ENCODE results near the gene ARID4B.
"Not testable (repeated sequence)": the region's sequence is repeated elsewhere in the genome, so short reads cannot be mapped to it uniquely, and the experiment has no call there.

The ARID4B gene

GRCh38 chr1:235239851-235240250, 88.1 kb downstream of the ARID4B start:
- no peaks in the 10 kb centered on the region for H3K9me3 ChIP-seq (ENCODE audit: control insufficient read depth, low read length)
- DNase-seq = no peak
- H3K27me3 ChIP-seq (replicated peaks; ENCODE audit: control insufficient read depth, insufficient read depth, low read length, poor library complexity, severe bottlenecking) = no peaks in the 10 kb centered on the region
- peaks cover 35% of the 10 kb centered on the region for H3K36me3 ChIP-seq (ENCODE audit: control insufficient read depth, insufficient read depth, low read length)
- H3K27ac ChIP-seq (ENCODE audit: insufficient read depth, low read length, poor library complexity, severe bottlenecking) = no peak overlapping the region
- H3K4me1 ChIP-seq (ENCODE audit: control insufficient read depth, insufficient read depth, low read length, poor library complexity, severe bottlenecking) = no peaks in the 10 kb centered on the region
- no peak overlapping the region for H3K4me3 ChIP-seq (ENCODE audit: insufficient read depth, low read depth, low read length, poor library complexity, severe bottlenecking)

GRCh38 chr1:235238558-235238957, 89.4 kb downstream of the ARID4B start:
- H3K27ac ChIP-seq (ENCODE audit: insufficient read depth, low read length, poor library complexity, severe bottlenecking) = no peak overlapping the region
- H3K9me3 ChIP-seq (ENCODE audit: control insufficient read depth, low read length) = no peaks in the 10 kb centered on the region
- DNase-seq = no peak
- H3K27me3 ChIP-seq (replicated peaks; ENCODE audit: control insufficient read depth, insufficient read depth, low read length, poor library complexity, severe bottlenecking) = no peaks in the 10 kb centered on the region
- H3K4me1 ChIP-seq (ENCODE audit: control insufficient read depth, insufficient read depth, low read length, poor library complexity, severe bottlenecking) = no peaks in the 10 kb centered on the region
- H3K4me3 ChIP-seq (ENCODE audit: insufficient read depth, low read depth, low read length, poor library complexity, severe bottlenecking) = no peak overlapping the region
- peaks cover 33% of the 10 kb centered on the region for H3K36me3 ChIP-seq (ENCODE audit: control insufficient read depth, insufficient read depth, low read length)

DNA sequence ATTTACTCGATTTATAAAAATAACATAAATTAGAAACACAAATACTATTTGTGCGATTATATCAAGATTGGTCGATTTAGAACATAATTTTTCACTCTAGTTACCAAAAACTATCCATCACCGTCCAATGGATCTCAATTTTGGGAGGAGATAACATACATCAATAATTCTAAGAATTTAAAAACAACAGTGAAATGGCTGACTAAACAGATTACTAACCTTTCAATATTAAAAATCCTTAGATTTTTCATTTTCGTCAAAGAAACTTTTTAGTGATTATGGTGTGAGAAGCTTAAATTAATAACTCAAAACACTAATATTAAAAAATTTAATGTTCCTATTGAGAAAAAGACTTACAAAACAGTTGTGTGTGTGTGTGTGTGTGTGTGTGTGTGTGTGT, 91.9 kb downstream of the ARID4B start:
- DNase-seq = no peak
- H3K9me3 ChIP-seq (ENCODE audit: control insufficient read depth, low read length) = no peaks in the 10 kb centered on the region
- no peak overlapping the region for H3K27ac ChIP-seq (ENCODE audit: insufficient read depth, low read length, poor library complexity, severe bottlenecking)
- no peaks in the 10 kb centered on the region for H3K27me3 ChIP-seq (replicated peaks; ENCODE audit: control insufficient read depth, insufficient read depth, low read length, poor library complexity, severe bottlenecking)
- H3K36me3 ChIP-seq (ENCODE audit: control insufficient read depth, insufficient read depth, low read length) = peaks cover 35% of the 10 kb centered on the region
- H3K4me1 ChIP-seq (ENCODE audit: control insufficient read depth, insufficient read depth, low read length, poor library complexity, severe bottlenecking) = no peaks in the 10 kb centered on the region
- no peak overlapping the region for H3K4me3 ChIP-seq (ENCODE audit: insufficient read depth, low read depth, low read length, poor library complexity, severe bottlenecking)

- peaks cover 32% of the 10 kb centered on the region for H3K36me3 ChIP-seq (ENCODE audit: control insufficient read depth, insufficient read depth, low read length)
- H3K9me3 ChIP-seq (ENCODE audit: control insufficient read depth, low read length) = no peaks in the 10 kb centered on the region
- DNase-seq = no peak
- no peaks in the 10 kb centered on the region for H3K27me3 ChIP-seq (replicated peaks; ENCODE audit: control insufficient read depth, insufficient read depth, low read length, poor library complexity, severe bottlenecking)
- H3K4me3 ChIP-seq (ENCODE audit: insufficient read depth, low read depth, low read length, poor library complexity, severe bottlenecking) = no peak overlapping the region
- no peaks in the 10 kb centered on the region for H3K4me1 ChIP-seq (ENCODE audit: control insufficient read depth, insufficient read depth, low read length, poor library complexity, severe bottlenecking)
- H3K27ac ChIP-seq (ENCODE audit: insufficient read depth, low read length, poor library complexity, severe bottlenecking) = no peak overlapping the region
These were observed 98.1 kb downstream of the ARID4B start for GRCh38 chr1:235229868-235230267.

GRCh38 chr1:235227414-235227813, 100.6 kb downstream of the ARID4B start:
- Histone ChIP-seq H3K9me3 (ENCODE audit: control insufficient read depth, low read length) (no peaks in the 10 kb centered on the region), H3K36me3 (ENCODE audit: control insufficient read depth, insufficient read depth, low read length) (peaks cover 46% of the 10 kb centered on the region), H3K4me1 (ENCODE audit: control insufficient read depth, insufficient read depth, low read length, poor library complexity, severe bottlenecking) (no peaks in the 10 kb centered on the region), H3K4me3 (ENCODE audit: insufficient read depth, low read depth, low read length, poor library complexity, severe bottlenecking) (no peak overlapping the region), H3K27me3 (replicated peaks; ENCODE audit: control insufficient read depth, insufficient read depth, low read length, poor library complexity, severe bottlenecking) (no peaks in the 10 kb centered on the region), H3K27ac (ENCODE audit: insufficient read depth, low read length, poor library complexity, severe bottlenecking) (no peak overlapping the region)
- no peak for DNase-seq

DNA sequence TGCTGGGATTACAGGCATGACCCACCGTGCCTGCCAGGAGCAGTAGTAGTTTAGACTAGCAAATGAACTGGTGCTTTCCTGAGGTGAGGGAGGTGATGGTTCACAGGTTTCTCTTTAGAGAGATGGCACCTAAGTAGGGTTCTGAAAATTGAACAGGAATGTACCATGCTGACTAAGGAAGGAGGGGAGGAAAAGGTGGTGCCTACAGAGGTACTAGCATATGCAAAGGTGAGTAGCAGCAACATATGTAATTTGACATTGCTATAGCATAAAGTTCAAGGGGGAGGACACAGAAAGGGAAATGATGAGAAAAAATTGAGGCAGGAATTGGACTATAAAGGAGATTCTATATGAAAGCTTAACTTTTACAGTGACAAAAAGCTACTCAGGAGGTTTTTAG, 101.0 kb downstream of the ARID4B start:
- no peak overlapping the region for H3K27ac ChIP-seq (ENCODE audit: insufficient read depth, low read length, poor library complexity, severe bottlenecking)
- H3K36me3 ChIP-seq (ENCODE audit: control insufficient read depth, insufficient read depth, low read length) = peaks cover 51% of the 10 kb centered on the region
- H3K4me1 ChIP-seq (ENCODE audit: control insufficient read depth, insufficient read depth, low read length, poor library complexity, severe bottlenecking) = no peaks in the 10 kb centered on the region
- DNase-seq = no peak
- H3K4me3 ChIP-seq (ENCODE audit: insufficient read depth, low read depth, low read length, poor library complexity, severe bottlenecking) = no peak overlapping the region
- no peaks in the 10 kb centered on the region for H3K9me3 ChIP-seq (ENCODE audit: control insufficient read depth, low read length)
- no peaks in the 10 kb centered on the region for H3K27me3 ChIP-seq (replicated peaks; ENCODE audit: control insufficient read depth, insufficient read depth, low read length, poor library complexity, severe bottlenecking)

- peaks cover 60% of the 10 kb centered on the region for H3K36me3 ChIP-seq (ENCODE audit: control insufficient read depth, insufficient read depth, low read length)
- no peaks in the 10 kb centered on the region for H3K4me1 ChIP-seq (ENCODE audit: control insufficient read depth, insufficient read depth, low read length, poor library complexity, severe bottlenecking)
- no peak overlapping the region for H3K4me3 ChIP-seq (ENCODE audit: insufficient read depth, low read depth, low read length, poor library complexity, severe bottlenecking)
- H3K27me3 ChIP-seq (replicated peaks; ENCODE audit: control insufficient read depth, insufficient read depth, low read length, poor library complexity, severe bottlenecking) = no peaks in the 10 kb centered on the region
- DNase-seq = no peak
- H3K9me3 ChIP-seq (ENCODE audit: control insufficient read depth, low read length) = no peaks in the 10 kb centered on the region
- H3K27ac ChIP-seq (ENCODE audit: insufficient read depth, low read length, poor library complexity, severe bottlenecking) = no peak overlapping the region
These were observed 102.7 kb downstream of the ARID4B start for GRCh38 chr1:235225299-235225698.

GRCh38 chr1:235221653-235222375, 106.2 kb downstream of the ARID4B start:
- Histone ChIP-seq H3K4me3 (ENCODE audit: insufficient read depth, low read depth, low read length, poor library complexity, severe bottlenecking) (no peak overlapping the region), H3K27ac (ENCODE audit: insufficient read depth, low read length, poor library complexity, severe bottlenecking) (no peak overlapping the region), H3K4me1 (ENCODE audit: control insufficient read depth, insufficient read depth, low read length, poor library complexity, severe bottlenecking) (no peaks in the 10 kb centered on the region), H3K27me3 (replicated peaks; ENCODE audit: control insufficient read depth, insufficient read depth, low read length, poor library complexity, severe bottlenecking) (no peaks in the 10 kb centered on the region), H3K36me3 (ENCODE audit: control insufficient read depth, insufficient read depth, low read length) (peaks cover 35% of the 10 kb centered on the region), H3K9me3 (ENCODE audit: control insufficient read depth, low read length) (no peaks in the 10 kb centered on the region)
- DNase-seq = no peak

- Histone ChIP-seq H3K36me3 (ENCODE audit: control insufficient read depth, insufficient read depth, low read length) (peaks cover 11% of the 10 kb centered on the region), H3K9me3 (ENCODE audit: control insufficient read depth, low read length) (no peaks in the 10 kb centered on the region), H3K4me1 (ENCODE audit: control insufficient read depth, insufficient read depth, low read length, poor library complexity, severe bottlenecking) (peaks cover 5% of the 10 kb centered on the region)
These were observed 112.5 kb downstream of the ARID4B start for GRCh38 chr1:235215453-235215852.

DNA sequence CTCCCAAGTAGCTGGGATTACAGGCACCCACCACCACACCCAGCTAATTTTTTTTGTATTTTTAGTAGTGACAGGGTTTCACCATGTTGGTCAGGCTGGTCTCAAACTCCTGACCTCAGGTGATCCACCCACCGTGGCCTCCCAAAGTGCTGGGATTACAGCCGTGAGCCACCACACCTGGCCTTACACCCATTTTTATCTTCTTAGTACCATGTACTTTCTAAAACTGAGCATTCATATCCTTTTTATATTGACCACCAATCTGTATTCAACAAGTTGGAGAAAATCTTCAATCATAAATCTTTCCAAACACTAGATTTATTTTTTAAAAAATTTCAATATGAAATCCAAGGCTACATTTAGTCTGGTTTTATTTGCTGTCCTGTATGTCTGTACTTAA, 113.0 kb downstream of the ARID4B start:
- not testable (repeated sequence) for H3K4me3 ChIP-seq (ENCODE audit: insufficient read depth, low read depth, low read length, poor library complexity, severe bottlenecking); H3K4me1 ChIP-seq (ENCODE audit: control insufficient read depth, insufficient read depth, low read length, poor library complexity, severe bottlenecking); H3K27ac ChIP-seq (ENCODE audit: insufficient read depth, low read length, poor library complexity, severe bottlenecking); H3K27me3 ChIP-seq (replicated peaks; ENCODE audit: control insufficient read depth, insufficient read depth, low read length, poor library complexity, severe bottlenecking); H3K9me3 ChIP-seq (ENCODE audit: control insufficient read depth, low read length); DNase-seq
- peaks cover 11% of the 10 kb centered on the region for H3K36me3 ChIP-seq (ENCODE audit: control insufficient read depth, insufficient read depth, low read length)

More at GRCh38 chr1:235215453-235215852, 112.5 kb downstream of the ARID4B start:
- DNase-seq = no peak
- Histone ChIP-seq H3K27me3 (replicated peaks; ENCODE audit: control insufficient read depth, insufficient read depth, low read length, poor library complexity, severe bottlenecking) (no peaks in the 10 kb centered on the region), H3K4me3 (ENCODE audit: insufficient read depth, low read depth, low read length, poor library complexity, severe bottlenecking) (no peak overlapping the region), H3K27ac (ENCODE audit: insufficient read depth, low read length, poor library complexity, severe bottlenecking) (no peak overlapping the region)

Data from effector memory CD4-positive, alpha-beta T cell (primary cell).